ENCODE measurements around the gene FBXW7. TPM values are rescaled to one million over a fixed set of nuclear protein-coding genes. Genes with fewer than 3 reads are reported as not detected.

The FBXW7 gene
- total and polyA plus RNA-seq, 2 of the 8 experiments (the other 6 are each of a cell fraction or from before 2014, with no cell fraction given): 6.0 to 26.7 TPM

- TF ChIP-seq JUN (IDR thresholded peaks at IDR 0.05; ENCODE audit: low read depth, low read length) (no peak), POLR2AphosphoS5 (IDR thresholded peaks at IDR 0.05; ENCODE audit: low read depth, low read length) (no peak), TAF7 (optimal IDR thresholded peaks at IDR 0.05; ENCODE audit: borderline replicate concordance, low read depth, low read length) (no peak), GTF2F1 (IDR thresholded peaks at IDR 0.05; ENCODE audit: borderline replicate concordance, low read depth, low read length) (no peak), SP2 (IDR thresholded peaks at IDR 0.05; ENCODE audit: low read length) (no peak), SRF (IDR thresholded peaks at IDR 0.05; ENCODE audit: low read depth, low read length) (no peak), EZH2 (IDR thresholded peaks at IDR 0.05; ENCODE audit: low read depth, low read length, severe bottlenecking) (no peak), EP300 (IDR thresholded peaks at IDR 0.05; ENCODE audit: borderline replicate concordance in 1 of 2, low read depth in 2 of 2, low read length in 2 of 2) (no peak), SIRT6 (IDR thresholded peaks at IDR 0.05; ENCODE audit: low read length) (no peak), EGR1 (IDR thresholded peaks at IDR 0.05; ENCODE audit: borderline replicate concordance, low read depth, low read length) (no peak)
Observed at GRCh38 chr4:152458801-152459302, 77.0 kb downstream of the FBXW7 start (continued).
